Eye (tissue), 1 donor: ENCODE measurements around the gene CACNA1D.

ENCODE experiments used
- DNase-seq: peaks from one replicate; pipeline ENCODE4 v3.0.0-alpha.2; 2015

CACNA1D gene

GRCh38 chr3:53764026-53764775 lies 269.8 kb downstream of the CACNA1D start:
- DNase-seq, result no peak

- no peak for DNase-seq
These were observed 271.3 kb downstream of the CACNA1D start for GRCh38 chr3:53765753-53766152.

- no peak for DNase-seq
These were observed 272.3 kb downstream of the CACNA1D start for GRCh38 chr3:53766706-53767105.

- no peak for DNase-seq
These were observed 274.4 kb downstream of the CACNA1D start for GRCh38 chr3:53768478-53769459.

GRCh38 chr3:53772562-53772961 lies 278.2 kb downstream of the CACNA1D start:
- DNase-seq, result no peak

- peak; percentile 39 for DNase-seq
These were observed 278.6 kb downstream of the CACNA1D start for GRCh38 chr3:53773021-53773436.

GRCh38 chr3:53773611-53774368 lies 279.4 kb downstream of the CACNA1D start:
- peak; percentile 50 for DNase-seq

GRCh38 chr3:53774414-53774813 lies 280.0 kb downstream of the CACNA1D start:
- DNase-seq, result no peak

GRCh38 chr3:53775018-53775417 lies 280.6 kb downstream of the CACNA1D start:
- DNase-seq, result no peak

- DNase-seq, result peak; percentile 61
These were observed 281.4 kb downstream of the CACNA1D start for GRCh38 chr3:53775834-53776251.

- peak; percentile 30 for DNase-seq
These were observed 282.2 kb downstream of the CACNA1D start for GRCh38 chr3:53776494-53777101.

- no peak for DNase-seq
These were observed 283.1 kb downstream of the CACNA1D start for GRCh38 chr3:53777468-53777867.

- no peak for DNase-seq
These were observed 283.7 kb downstream of the CACNA1D start for GRCh38 chr3:53778153-53778552.

- no peak for DNase-seq
These were observed 285.8 kb downstream of the CACNA1D start for GRCh38 chr3:53780171-53780570.

- DNase-seq, result no peak
These were observed 286.4 kb downstream of the CACNA1D start for GRCh38 chr3:53780806-53781205.

GRCh38 chr3:53787016-53787415 lies 292.6 kb downstream of the CACNA1D start:
- DNase-seq, result no peak

- DNase-seq, result no peak
These were observed 293.6 kb downstream of the CACNA1D start for GRCh38 chr3:53788038-53788437.

- no peak for DNase-seq
These were observed 295.0 kb downstream of the CACNA1D start for GRCh38 chr3:53789459-53789858.

GRCh38 chr3:53790470-53790869 lies 296.1 kb downstream of the CACNA1D start:
- DNase-seq, result no peak

GRCh38 chr3:53791317-53791716 lies 296.9 kb downstream of the CACNA1D start:
- no peak for DNase-seq

GRCh38 chr3:53792866-53793265 lies 298.5 kb downstream of the CACNA1D start:
- no peak for DNase-seq

- no peak for DNase-seq
These were observed 300.2 kb downstream of the CACNA1D start for GRCh38 chr3:53794597-53794996.

GRCh38 chr3:53795176-53795575 lies 300.8 kb downstream of the CACNA1D start:
- no peak for DNase-seq
